Chondrocyte (in vitro differentiated cells): Measurements from ENCODE around the gene PLSCR3. TPM values are rescaled to one million over a fixed set of nuclear protein-coding genes. Genes with fewer than 3 reads are reported as not detected.

Experiments used
- DNase-seq: peaks from one replicate; pipeline ENCODE4 v3.0.0; 2021; ENCODE audit warnings: mixed read lengths, low spot score
- H3K27ac Mint-ChIP-seq: one replicate; pipeline ENCODE4 v1.8.0; 2021; ENCODE audit warnings: mild to moderate bottlenecking, moderate library complexity, mixed read lengths; ENCODE audit not compliant: unreplicated experiment
- H3K27me3 Mint-ChIP-seq: 2 replicates; pipeline ENCODE4 v1.8.0; 2021; ENCODE audit warnings: low read depth, mixed read lengths
- H3K36me3 Mint-ChIP-seq: 2 replicates; pipeline ENCODE4 v1.8.0; 2021; ENCODE audit warnings: low read depth, mixed read lengths
- H3K4me1 Mint-ChIP-seq: 2 replicates; pipeline ENCODE4 v1.8.0; 2021; ENCODE audit warnings: low read depth, mild to moderate bottlenecking, mixed read lengths
- H3K4me3 Mint-ChIP-seq: one replicate; pipeline ENCODE4 v1.8.0; 2021; ENCODE audit warnings: mild to moderate bottlenecking, moderate library complexity, mixed read lengths; ENCODE audit not compliant: unreplicated experiment
- H3K9me3 Mint-ChIP-seq: 2 replicates; pipeline ENCODE4 v1.8.0; 2021; ENCODE audit warnings: low read depth, mixed read lengths
- CTCF ChIP-seq: fragments of 200-600 bp; sonication (generic); IDR thresholded peaks from 2 replicates; pipeline ENCODE4 v1.5.0; 2021; ENCODE audit warnings: antibody characterized with exemption, mild to moderate bottlenecking, moderate library complexity
- total RNA-seq: library from RNA; stranded (reverse); gene quantifications from 3 replicates; pipeline ENCODE4 v1.2.1, GENCODE V29; 2021

PLSCR3 gene
- total RNA-seq, 1 donor from 2014 or later = 81.5 TPM

DNA sequence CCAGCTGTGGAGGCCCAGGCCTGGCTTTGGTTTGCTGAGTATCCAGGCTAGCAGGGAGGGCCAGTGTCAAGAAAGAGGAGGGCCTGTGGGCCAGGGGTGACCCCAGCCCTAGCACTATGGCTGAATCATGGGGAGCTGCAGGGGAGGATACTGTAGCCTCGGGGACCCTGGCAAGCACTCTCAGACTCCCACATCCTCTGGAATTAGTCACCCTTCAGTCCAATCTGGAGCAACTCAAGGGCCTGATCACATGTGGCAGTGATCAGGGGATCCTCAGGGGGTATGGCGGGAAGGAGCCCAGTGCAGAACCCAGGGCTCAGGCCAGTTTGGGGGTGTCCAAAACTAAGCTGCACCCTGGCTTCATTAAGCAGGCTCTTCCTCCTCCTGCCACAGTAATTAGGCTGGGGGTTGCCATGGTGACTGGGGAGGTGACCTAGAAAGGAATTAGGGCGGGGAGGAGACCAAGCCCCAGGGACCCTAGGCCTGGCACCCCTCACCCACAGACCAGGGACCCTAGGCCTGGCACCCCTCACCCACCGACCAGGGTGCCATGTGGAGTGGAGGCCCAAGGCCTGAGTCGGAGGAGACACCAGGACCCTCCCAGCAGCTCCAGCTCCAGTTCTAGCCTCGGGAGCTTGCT lies 19.1 kb upstream of the PLSCR3 start:
- no peaks in the 10 kb centered on the region for H3K9me3 Mint-ChIP-seq
- H3K27me3 Mint-ChIP-seq = no peaks in the 10 kb centered on the region
- H3K36me3 Mint-ChIP-seq = peaks cover 35% of the 10 kb centered on the region
- H3K4me1 Mint-ChIP-seq = no peaks in the 10 kb centered on the region
- DNase-seq = no peak
- H3K4me3 Mint-ChIP-seq = no peak overlapping the region
- no peak for TF ChIP-seq CTCF
- H3K27ac Mint-ChIP-seq = no peak overlapping the region

DNA sequence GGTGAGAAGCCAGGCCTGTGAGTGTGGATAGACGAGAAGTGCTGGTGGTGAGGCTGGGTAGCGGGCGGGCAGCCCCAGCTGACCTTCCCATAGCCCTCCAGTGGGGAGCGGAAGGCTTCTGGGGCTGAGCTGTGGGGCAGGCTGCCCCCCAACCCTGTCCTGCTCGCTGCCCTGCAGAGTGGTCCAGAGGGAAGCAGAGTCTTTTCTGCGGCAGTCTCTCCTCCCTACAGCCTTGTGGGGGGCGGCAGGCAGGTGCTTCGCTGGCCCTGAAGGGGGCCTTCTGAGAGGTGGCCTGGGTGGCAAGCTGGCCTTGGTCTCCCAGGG lies 17.1 kb upstream of the PLSCR3 start:
- no peaks in the 10 kb centered on the region for H3K27me3 Mint-ChIP-seq
- no peak overlapping the region for H3K27ac Mint-ChIP-seq
- DNase-seq = no peak
- H3K4me1 Mint-ChIP-seq = peaks cover 7% of the 10 kb centered on the region
- H3K36me3 Mint-ChIP-seq = peaks cover 32% of the 10 kb centered on the region
- no peaks in the 10 kb centered on the region for H3K9me3 Mint-ChIP-seq
- no peak for TF ChIP-seq CTCF
- H3K4me3 Mint-ChIP-seq = no peak overlapping the region

DNA sequence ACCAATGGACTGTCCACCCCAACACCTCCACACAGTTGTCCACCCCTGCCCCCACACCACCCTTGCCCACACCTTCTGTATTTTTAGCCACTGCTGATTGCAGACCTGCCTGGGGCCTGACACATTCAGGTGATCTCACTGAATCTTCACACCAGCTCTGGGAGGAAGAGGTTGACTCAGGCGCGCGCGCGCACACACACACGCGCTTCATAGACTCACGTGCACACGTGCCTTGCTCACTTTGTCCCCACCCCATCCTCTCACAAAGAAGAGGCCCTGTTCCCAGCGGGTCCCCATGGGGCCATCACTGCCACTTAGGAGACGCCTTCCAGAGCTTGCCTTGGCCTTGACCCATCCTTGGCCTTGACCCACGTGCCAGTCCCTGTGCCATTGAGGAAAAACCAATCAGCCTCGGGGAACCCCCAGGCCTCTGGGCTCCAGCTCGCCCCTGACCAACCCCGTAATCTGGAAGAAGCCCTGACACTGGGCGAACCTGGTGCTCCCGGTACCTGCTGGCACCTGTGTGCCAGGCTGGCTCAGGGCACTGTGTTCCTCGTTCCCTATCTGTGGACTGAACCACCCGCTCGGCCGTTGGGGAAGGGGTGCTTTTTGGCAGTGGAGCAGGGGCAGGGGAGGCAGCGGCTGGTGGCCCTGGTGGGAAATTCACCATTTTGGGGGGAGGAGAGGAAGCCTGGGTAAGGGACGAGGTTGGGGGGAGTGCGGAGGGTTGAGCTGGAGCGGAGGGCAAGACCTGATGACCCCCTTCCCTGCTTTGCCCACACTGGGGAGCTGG lies 16.5 kb upstream of the PLSCR3 start:
- peaks cover 28% of the 10 kb centered on the region for H3K36me3 Mint-ChIP-seq
- H3K4me3 Mint-ChIP-seq = no peak overlapping the region
- no peak for TF ChIP-seq CTCF
- no peaks in the 10 kb centered on the region for H3K9me3 Mint-ChIP-seq
- peak overlapping the region; percentile 6 for H3K27ac Mint-ChIP-seq
- no peak for DNase-seq
- no peaks in the 10 kb centered on the region for H3K27me3 Mint-ChIP-seq
- peaks cover 13% of the 10 kb centered on the region for H3K4me1 Mint-ChIP-seq

- Mint-ChIP-seq H3K27ac (no peak overlapping the region), H3K4me1 (peaks cover 17% of the 10 kb centered on the region), H3K27me3 (no peaks in the 10 kb centered on the region), H3K36me3 (peaks cover 23% of the 10 kb centered on the region), H3K9me3 (no peaks in the 10 kb centered on the region), H3K4me3 (no peak overlapping the region)
- TF ChIP-seq CTCF = no peak
- no peak for DNase-seq
Measured at GRCh38 chr17:7409716-7410115, 15.4 kb upstream of the PLSCR3 start.

DNA sequence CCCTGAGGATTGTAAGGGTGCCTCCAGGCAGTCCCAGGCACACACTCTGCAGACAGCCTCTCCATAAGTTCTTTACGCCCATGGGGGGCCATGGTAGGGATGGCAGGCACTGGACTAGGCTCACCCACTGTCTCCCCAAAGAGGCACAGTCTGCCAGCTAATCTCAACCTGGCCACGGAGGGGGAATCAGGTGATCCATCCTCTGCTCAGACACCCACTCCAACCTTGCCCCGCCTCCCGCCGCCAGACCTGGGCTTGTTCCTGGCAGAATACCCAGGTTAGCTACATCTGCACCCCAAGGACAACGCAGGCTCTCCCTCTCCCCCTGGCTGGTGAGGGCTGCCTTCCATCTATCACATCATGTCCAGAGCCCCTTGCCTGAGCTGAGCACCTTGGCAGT lies 14.5 kb upstream of the PLSCR3 start:
- no peak for DNase-seq
- H3K9me3 Mint-ChIP-seq = no peaks in the 10 kb centered on the region
- no peak overlapping the region for H3K4me3 Mint-ChIP-seq
- no peak overlapping the region for H3K27ac Mint-ChIP-seq
- peaks cover 23% of the 10 kb centered on the region for H3K36me3 Mint-ChIP-seq
- no peaks in the 10 kb centered on the region for H3K27me3 Mint-ChIP-seq
- peaks cover 17% of the 10 kb centered on the region for H3K4me1 Mint-ChIP-seq
- no peak for TF ChIP-seq CTCF
